HG03521 (cell line): Measurements from ENCODE around the gene CDH13.

ENCODE experiments used
- ATAC-seq: cut with Tn5 transposase; IDR thresholded peaks from one replicate; pipeline ENCODE4 v1.9.1; 2021; ENCODE audit warnings: mild to moderate bottlenecking, moderate library complexity; ENCODE audit not compliant: unreplicated experiment

CDH13 gene

GRCh38 chr16:83581082-83581481 lies 954.3 kb downstream of the CDH13 start:
- ATAC-seq: no peak

GRCh38 chr16:83581994-83582747 lies 955.4 kb downstream of the CDH13 start:
- ATAC-seq: no peak

DNA sequence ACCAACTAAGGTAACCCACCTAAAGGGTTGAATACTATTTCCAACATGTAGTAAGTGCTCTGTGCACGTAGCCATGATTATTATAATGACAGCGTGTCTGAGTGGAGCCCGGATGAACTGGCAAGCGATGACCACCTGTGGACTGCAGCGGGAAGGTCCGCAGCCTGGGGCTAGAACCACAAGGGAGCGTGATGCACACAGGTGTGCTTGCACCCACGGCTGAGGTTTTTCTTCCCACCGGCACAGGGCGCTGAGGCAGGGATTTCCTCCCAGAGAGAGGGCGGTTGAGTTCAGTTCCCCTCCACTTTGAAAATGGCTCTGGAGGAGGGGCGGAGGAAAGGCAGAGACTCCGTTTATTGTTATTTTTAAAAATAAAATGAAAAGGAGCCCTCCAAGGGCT lies 959.3 kb downstream of the CDH13 start:
- no peak for ATAC-seq

GRCh38 chr16:83586461-83587200 lies 959.9 kb downstream of the CDH13 start:
- ATAC-seq: no peak

DNA sequence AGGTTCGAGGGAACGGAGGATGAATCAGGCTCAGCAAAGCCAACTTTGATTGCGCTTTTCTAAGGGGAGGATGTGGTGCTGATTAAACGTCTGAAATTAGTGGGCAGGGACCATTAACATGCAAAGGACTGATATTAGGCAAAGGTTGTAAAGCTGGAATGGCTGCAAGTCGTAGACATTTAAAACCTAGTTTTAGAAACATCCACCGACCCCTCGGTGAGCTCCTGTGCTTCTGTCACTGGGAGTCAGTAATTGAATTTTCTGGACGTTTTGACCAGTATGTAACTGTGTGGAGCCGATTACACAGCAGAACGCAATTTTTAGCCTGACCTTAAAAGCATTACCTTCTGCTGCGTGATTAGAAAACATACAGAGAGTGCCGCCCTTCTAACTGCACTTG lies 960.4 kb downstream of the CDH13 start:
- ATAC-seq: no peak

GRCh38 chr16:83588070-83588469 lies 961.3 kb downstream of the CDH13 start:
- ATAC-seq: no peak

DNA sequence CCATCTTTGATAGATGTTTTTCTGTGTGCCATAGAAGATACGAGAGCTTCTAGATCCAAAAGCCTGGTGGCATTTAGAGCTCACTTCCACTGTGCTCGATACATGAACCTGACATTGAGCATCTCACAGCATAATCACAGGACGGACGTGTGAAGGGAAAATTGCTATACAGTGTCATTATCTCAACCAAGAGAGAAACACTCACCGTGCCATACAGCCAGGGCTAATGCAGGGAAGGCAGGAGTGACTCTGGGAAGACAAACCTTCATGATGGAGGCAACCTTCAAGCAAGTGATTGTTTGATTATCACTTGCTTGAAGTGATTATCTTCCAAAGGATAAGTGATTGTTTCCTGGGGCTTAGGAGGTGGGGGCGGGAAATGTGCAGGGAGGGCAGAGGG lies 962.8 kb downstream of the CDH13 start:
- no peak for ATAC-seq

GRCh38 chr16:83592778-83593177 lies 966.0 kb downstream of the CDH13 start:
- ATAC-seq: no peak

DNA sequence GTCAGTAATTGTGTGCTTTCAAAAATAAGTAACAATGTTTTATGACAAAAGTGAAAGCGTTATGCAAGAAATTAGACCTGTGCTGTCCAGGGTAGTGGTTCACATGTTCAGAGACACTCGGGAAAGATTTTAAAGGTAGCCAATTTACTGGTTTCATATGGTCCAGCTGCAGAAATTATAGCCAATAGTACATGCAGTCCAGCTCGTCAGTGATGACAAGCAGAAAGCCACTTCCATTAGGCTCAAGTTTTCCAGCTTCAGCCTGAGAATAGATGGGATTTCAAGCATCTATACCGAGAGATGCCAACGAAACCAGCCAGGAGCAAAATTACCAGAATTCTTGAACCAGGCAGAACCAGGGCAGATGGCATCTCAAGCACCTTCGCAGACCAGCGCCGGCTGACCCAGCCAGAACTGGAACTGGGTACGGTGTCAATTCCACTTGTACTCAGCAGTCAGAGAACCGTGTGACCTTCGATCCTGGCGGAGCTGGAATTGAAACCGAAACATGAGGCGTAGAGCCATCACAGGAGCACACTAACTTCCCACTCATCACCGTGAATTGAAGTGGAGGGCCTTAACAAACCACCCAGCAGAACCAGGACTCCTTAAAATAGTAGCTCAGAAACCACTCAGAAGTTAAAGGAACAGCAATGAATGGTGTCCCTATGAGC lies 973.2 kb downstream of the CDH13 start:
- no peak for ATAC-seq

DNA sequence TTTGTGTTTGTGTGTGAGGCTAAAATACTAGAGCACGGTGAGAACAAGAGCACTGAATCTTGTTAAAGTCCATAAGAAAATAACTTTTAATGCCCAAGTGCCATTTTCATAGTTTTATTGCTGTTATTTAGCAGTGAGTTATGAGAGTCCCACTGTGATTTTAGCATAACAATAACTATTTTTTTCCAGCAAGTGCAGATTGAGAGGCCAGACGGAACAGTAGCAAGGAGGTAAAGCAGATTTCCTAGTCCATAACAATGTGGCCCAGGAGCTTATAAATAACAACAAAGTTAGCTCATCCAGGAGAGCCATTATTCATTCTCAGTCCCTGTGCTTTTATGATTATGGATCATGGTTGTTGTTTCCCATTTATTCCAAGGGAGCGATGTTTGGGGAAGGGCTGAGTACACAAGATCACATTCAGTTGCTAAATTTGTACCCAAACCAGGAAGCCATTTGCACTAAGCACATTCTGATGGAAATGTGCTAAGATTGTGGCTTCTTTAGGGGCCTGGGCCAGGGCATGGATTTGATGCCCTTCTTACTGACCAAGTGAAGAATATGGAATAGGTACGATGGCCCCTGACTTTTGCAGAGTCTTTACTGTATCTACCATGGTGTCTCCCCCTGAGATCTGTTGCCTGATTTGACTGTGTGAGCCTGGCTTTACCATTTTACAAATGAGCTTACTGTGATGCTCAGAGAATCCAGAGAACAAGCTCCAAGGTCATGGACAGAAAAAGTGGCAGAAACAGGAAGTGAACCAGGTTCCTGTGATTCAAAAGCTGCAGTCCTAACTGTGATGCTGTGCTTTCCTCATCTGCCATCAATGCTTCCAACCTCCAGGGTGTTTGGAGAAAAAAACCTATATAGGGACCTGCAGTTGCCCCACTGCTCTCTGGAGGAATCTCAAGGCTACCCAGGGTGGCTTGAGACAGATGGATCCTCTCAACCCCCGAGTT lies 976.3 kb downstream of the CDH13 start:
- no peak for ATAC-seq

GRCh38 chr16:83603723-83604570 lies 977.2 kb downstream of the CDH13 start:
- no peak for ATAC-seq

DNA sequence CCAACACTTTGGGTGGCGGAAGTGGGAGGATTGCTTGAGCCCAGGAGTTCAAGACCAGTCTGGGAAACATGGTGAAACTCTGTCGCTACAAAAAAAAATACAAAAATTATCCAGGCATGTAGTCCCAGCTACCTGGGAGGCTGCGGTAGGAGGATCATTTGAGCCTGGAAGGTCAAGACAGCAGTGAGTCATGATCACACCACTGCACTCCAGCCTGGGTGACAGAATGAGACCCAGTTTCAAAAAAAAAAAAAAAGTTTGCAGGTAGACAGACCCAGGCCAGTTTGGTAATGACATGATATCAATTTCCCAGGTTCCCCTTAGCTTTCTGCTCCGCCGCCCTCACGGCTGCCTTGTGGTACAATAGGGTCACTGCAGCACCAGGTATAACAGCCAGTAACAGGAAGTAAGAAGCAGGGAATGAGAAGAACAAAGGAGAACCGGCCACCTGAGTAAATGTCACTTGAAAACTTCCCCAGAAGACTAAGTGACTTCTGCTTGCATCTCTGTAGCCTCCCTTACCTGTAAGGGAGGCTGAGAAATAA lies 979.8 kb downstream of the CDH13 start:
- ATAC-seq: no peak

DNA sequence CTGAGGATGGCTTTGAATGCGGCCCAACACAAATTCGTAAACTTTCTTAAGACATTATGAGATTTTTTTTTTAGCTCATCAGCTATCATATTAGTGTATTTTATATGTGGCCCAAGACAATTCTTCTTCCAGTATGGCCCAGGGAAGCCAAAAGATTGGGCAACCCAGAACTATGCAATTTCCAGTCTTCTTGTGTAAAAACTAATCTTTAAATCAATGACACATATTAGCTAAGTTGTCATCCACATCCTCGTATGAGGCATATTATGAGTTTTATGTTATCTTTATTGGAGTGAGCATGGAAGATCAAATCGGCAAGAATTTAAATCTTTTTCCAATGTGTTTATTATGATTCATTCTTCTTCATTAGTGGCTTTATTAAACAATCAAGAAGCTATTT lies 982.4 kb downstream of the CDH13 start:
- no peak for ATAC-seq

- ATAC-seq: no peak
These were observed 988.6 kb downstream of the CDH13 start for GRCh38 chr16:83615141-83615952.

- no peak for ATAC-seq
These were observed 989.2 kb downstream of the CDH13 start for GRCh38 chr16:83615953-83616350.

- ATAC-seq: no peak
These were observed 992.8 kb downstream of the CDH13 start for GRCh38 chr16:83619381-83620150.

- ATAC-seq: no peak
These were observed 995.2 kb downstream of the CDH13 start for GRCh38 chr16:83622010-83622409.
